Measurements from ENCODE around the gene LRRC45. TPM values are rescaled to one million over a fixed set of nuclear protein-coding genes. Genes with fewer than 3 reads are reported as not detected.

The LRRC45 gene
- total RNA-seq, 1 experiment from 2014 or later: 38.1 TPM

GRCh38 chr17:82031303-82031884 is 8.3 kb downstream of the LRRC45 start, which contains the start of gene RAC3:
RAC3 (plus strand) TSS chr17:82031678; CDS start chr17:82031762, 84 bp downstream.
- Mint-ChIP-seq H3K27ac (no peak within 1 kb of the TSS), H3K9me3 (no peaks in the 10 kb centered on the region), H3K4me1 (peaks cover 14% of the 10 kb centered on the region), H3K27me3 (ENCODE audit: low read depth) (no peaks in the 10 kb centered on the region), H3K4me3 (peak within 1 kb of the TSS; percentile 73), H3K36me3 (0 out of 2 replicates have a peak, but pooled peaks cover 6% of the 10 kb centered on the region)
- ChIA-PET CTCF (interaction anchor here (0.9 to 5.7 kb wide), 22 partner anchors 12 to 269 kb away, joined by 4 to 119 read pairs (median 13); partner anchors contain the start of genes CENPX, FASN, GPS1 and LRRC45), POLR2A (interaction anchor here (0.8 to 1.1 kb wide), 3 partner anchors 8 to 28 kb away, joined by 3 to 5 read pairs (median 4); partner anchors contain the start of genes CENPX and LRRC45)
- TF ChIP-seq ZNF281 (CRISPR knock-in tag; IDR thresholded peaks at IDR 0.05) (no peak), ETV6 (CRISPR knock-in tag; IDR thresholded peaks at IDR 0.05) (0 out of 2 replicates have a peak, but pooled peaks have one; percentile 0), ZNF416 (CRISPR knock-in tag; IDR thresholded peaks at IDR 0.05) (no peak), ATF6 (CRISPR knock-in tag; IDR thresholded peaks at IDR 0.05) (no peak), FOXK1 (CRISPR knock-in tag; IDR thresholded peaks at IDR 0.05) (no peak)
- peak; percentile 56 for DNase-seq (ENCODE audit: low spot score)
- ATAC-seq: peak; percentile 47

- peak overlapping the region; percentile 65 for H3K4me3 Mint-ChIP-seq
- ChIA-PET POLR2A (interaction anchor here (0.8 to 0.9 kb wide), 2 partner anchors 12 to 50 kb away, joined by 3 read pairs; no protein-coding TSS in a partner anchor), CTCF (interaction anchor here (1.0 to 5.7 kb wide), 8 partner anchors 12 to 162 kb away, joined by 4 to 119 read pairs (median 20); partner anchors contain the start of genes CENPX, FASN, LRRC45 and MAFG)
- no peak for TF ChIP-seq ZNF425 (CRISPR knock-in tag; conservative IDR thresholded peaks at IDR 0.05)
- no peak for TF ChIP-seq RORB (CRISPR knock-in tag; IDR thresholded peaks at IDR 0.05)
- no peak for TF ChIP-seq GRHL2 (CRISPR knock-in tag; IDR thresholded peaks at IDR 0.05; ENCODE audit: insufficient replicate concordance, severe bottlenecking)
- no peak for TF ChIP-seq ERG (CRISPR knock-in tag; IDR thresholded peaks at IDR 0.05)
- TF ChIP-seq MAX (CRISPR knock-in tag; IDR thresholded peaks at IDR 0.05): peak; percentile 82
- no peak for TF ChIP-seq ATF6 (CRISPR knock-in tag; IDR thresholded peaks at IDR 0.05)
- TF ChIP-seq RELA (CRISPR knock-in tag; IDR thresholded peaks at IDR 0.05; ENCODE audit: borderline replicate concordance): peak; percentile 43; the same call in 1 of the 2 replicates
- TF ChIP-seq FOXP1 (CRISPR knock-in tag; IDR thresholded peaks at IDR 0.05; ENCODE audit: borderline replicate concordance): peak; percentile 68; the same call in 1 of the 2 replicates
- peak; percentile 31; the same call in 1 of the 2 replicates for TF ChIP-seq USF1 (CRISPR knock-in tag; IDR thresholded peaks at IDR 0.05)
- TF ChIP-seq AR (CRISPR knock-in tag; IDR thresholded peaks at IDR 0.05): no peak
Measured at GRCh38 chr17:82031885-82032627, 9.0 kb downstream of the LRRC45 start.

More at GRCh38 chr17:82031885-82032627, 9.0 kb downstream of the LRRC45 start:
- peak; percentile 78 for DNase-seq (ENCODE audit: low spot score)
- Mint-ChIP-seq H3K9me3 (no peaks in the 10 kb centered on the region), H3K27me3 (ENCODE audit: low read depth) (no peaks in the 10 kb centered on the region), H3K27ac (no peak overlapping the region), H3K36me3 (0 out of 2 replicates have a peak, but pooled peaks cover 6% of the 10 kb centered on the region), H3K4me1 (peaks cover 16% of the 10 kb centered on the region)
- ATAC-seq: peak; percentile 66

Measured in WTC11 (cell line).